ENCODE results near the gene DCAF11.

The DCAF11 gene

GRCh38 chr14:24121210-24121609 is 6.6 kb downstream of the DCAF11 start:
- no peak for DNase-seq (ENCODE audit: low spot score)

- DNase-seq (ENCODE audit: low spot score), result no peak
These were observed 7.8 kb downstream of the DCAF11 start for GRCh38 chr14:24122416-24122815.

- DNase-seq (ENCODE audit: low spot score), result no peak
These were observed 8.3 kb downstream of the DCAF11 start for GRCh38 chr14:24122898-24123297.

- DNase-seq (ENCODE audit: low spot score), result no peak
These were observed 9.1 kb downstream of the DCAF11 start for GRCh38 chr14:24123424-24124417.

- DNase-seq (ENCODE audit: low spot score), result no peak
These were observed 12.4 kb downstream of the DCAF11 start for GRCh38 chr14:24126939-24127338.

GRCh38 chr14:24127673-24128072 is 13.1 kb downstream of the DCAF11 start:
- no peak for DNase-seq (ENCODE audit: low spot score)

- no peak for DNase-seq (ENCODE audit: low spot score)
These were observed 14.9 kb downstream of the DCAF11 start for GRCh38 chr14:24129410-24129998.

- no peak for DNase-seq (ENCODE audit: low spot score)
These were observed 15.8 kb downstream of the DCAF11 start, which contains the start of gene FITM1 for GRCh38 chr14:24130380-24130716. Gene FITM1, plus strand, starts transcription at chr14:24130659. Its CDS starts 905 bp downstream, at chr14:24131564.

GRCh38 chr14:24130717-24131548 is 16.4 kb downstream of the DCAF11 start:
- DNase-seq (ENCODE audit: low spot score), result no peak

- no peak for DNase-seq (ENCODE audit: low spot score)
These were observed 17.0 kb downstream of the DCAF11 start for GRCh38 chr14:24131549-24131966.

- no peak for DNase-seq (ENCODE audit: low spot score)
These were observed 17.6 kb downstream of the DCAF11 start for GRCh38 chr14:24132061-24132685.

GRCh38 chr14:24132976-24133375 is 18.4 kb downstream of the DCAF11 start:
- DNase-seq (ENCODE audit: low spot score), result no peak

GRCh38 chr14:24133735-24134134 is 19.2 kb downstream of the DCAF11 start:
- DNase-seq (ENCODE audit: low spot score), result no peak

- no peak for DNase-seq (ENCODE audit: low spot score)
These were observed 20.9 kb downstream of the DCAF11 start for GRCh38 chr14:24135584-24135833.

- DNase-seq (ENCODE audit: low spot score), result peak; percentile 87
These were observed 21.5 kb downstream of the DCAF11 start, which contains the start of gene PSME1 for GRCh38 chr14:24135834-24136683. Gene PSME1, plus strand, starts transcription at chr14:24136194. Its CDS starts 69 bp downstream, at chr14:24136263.

- no peak for DNase-seq (ENCODE audit: low spot score)
These were observed 22.3 kb downstream of the DCAF11 start for GRCh38 chr14:24136684-24137528.

GRCh38 chr14:24137529-24138395 is 23.2 kb downstream of the DCAF11 start:
- DNase-seq (ENCODE audit: low spot score), result no peak

- DNase-seq (ENCODE audit: low spot score), result no peak
These were observed 24.1 kb downstream of the DCAF11 start for GRCh38 chr14:24138396-24139271.

Measured in pons (tissue), 1 donor.